HUES48 (cell line): ENCODE results near the gene FERMT2.
A peak's percentile ranks its signal among the peaks of the same experiment; 100 is the strongest.

Source experiments
- H3K27ac ChIP-seq: one replicate; pipeline ENCODE4 v1.7.0; 2013; ENCODE audit warnings: low read depth, low read length, inconsistent platforms
- H3K27me3 ChIP-seq: 2 replicates; pipeline ENCODE4 v1.6.1; 2013; ENCODE audit warnings: mild to moderate bottlenecking, low read length; ENCODE audit not compliant: control insufficient read depth, insufficient read depth
- H3K36me3 ChIP-seq: 2 replicates; pipeline ENCODE4 v1.6.1; 2013; ENCODE audit warnings: low read length; ENCODE audit not compliant: control insufficient read depth, insufficient read depth
- H3K4me1 ChIP-seq: 2 replicates; pipeline ENCODE4 v1.6.1; 2013; ENCODE audit warnings: mild to moderate bottlenecking, low read length; ENCODE audit not compliant: control insufficient read depth, insufficient read depth
- H3K4me3 ChIP-seq: 2 replicates; pipeline ENCODE4 v1.5.1; 2013; ENCODE audit warnings: mild to moderate bottlenecking, low read depth, low read length
- H3K9ac ChIP-seq: 2 replicates; pipeline ENCODE4 v1.6.1; 2013; ENCODE audit warnings: mild to moderate bottlenecking, low read depth, low read length, moderate library complexity
- H3K9me3 ChIP-seq: 2 replicates; pipeline ENCODE4 v1.6.1; 2013; ENCODE audit warnings: low read length; ENCODE audit not compliant: control insufficient read depth, insufficient read depth

Gene FERMT2

GRCh38 chr14:52950898-52951680 is at the start of gene FERMT2:
Gene FERMT2 (minus strand): TSS chr14:52951050. CDS start chr14:52950568, 482 bp downstream.
- peak within 1 kb of the TSS; percentile 89 for H3K4me3 ChIP-seq
- no peaks in the 10 kb centered on the region for H3K27me3 ChIP-seq
- peak within 1 kb of the TSS; percentile 100 for H3K27ac ChIP-seq
- H3K9ac ChIP-seq: peak within 1 kb of the TSS; percentile 96
- peaks cover 16% of the 10 kb centered on the region for H3K36me3 ChIP-seq
- H3K9me3 ChIP-seq: no peaks in the 10 kb centered on the region
- H3K4me1 ChIP-seq: peaks cover 50% of the 10 kb centered on the region

GRCh38 chr14:52998376-52999015 is 47.6 kb upstream of the FERMT2 start:
- no peak overlapping the region for H3K27ac ChIP-seq
- H3K9me3 ChIP-seq: no peaks in the 10 kb centered on the region
- no peak overlapping the region for H3K9ac ChIP-seq
- no peaks in the 10 kb centered on the region for H3K36me3 ChIP-seq
- no peaks in the 10 kb centered on the region for H3K27me3 ChIP-seq
- no peak overlapping the region for H3K4me3 ChIP-seq
- no peaks in the 10 kb centered on the region for H3K4me1 ChIP-seq

- H3K9me3 ChIP-seq: no peaks in the 10 kb centered on the region
- H3K27ac ChIP-seq: no peak overlapping the region
- H3K36me3 ChIP-seq: no peaks in the 10 kb centered on the region
- no peak overlapping the region for H3K4me3 ChIP-seq
- H3K4me1 ChIP-seq: no peaks in the 10 kb centered on the region
- H3K9ac ChIP-seq: no peak overlapping the region
- H3K27me3 ChIP-seq: no peaks in the 10 kb centered on the region
These were observed 45.6 kb upstream of the FERMT2 start for GRCh38 chr14:52996493-52996892.

- H3K9ac ChIP-seq: no peak overlapping the region
- no peaks in the 10 kb centered on the region for H3K4me1 ChIP-seq
- no peak overlapping the region for H3K4me3 ChIP-seq
- H3K27ac ChIP-seq: no peak overlapping the region
- H3K9me3 ChIP-seq: no peaks in the 10 kb centered on the region
- no peaks in the 10 kb centered on the region for H3K27me3 ChIP-seq
- H3K36me3 ChIP-seq: no peaks in the 10 kb centered on the region
These were observed 45.1 kb upstream of the FERMT2 start for GRCh38 chr14:52995998-52996397.

GRCh38 chr14:52992236-52992870 is 41.5 kb upstream of the FERMT2 start:
- Histone ChIP-seq H3K4me1 (no peaks in the 10 kb centered on the region), H3K27ac (no peak overlapping the region), H3K9me3 (no peaks in the 10 kb centered on the region), H3K36me3 (no peaks in the 10 kb centered on the region), H3K27me3 (no peaks in the 10 kb centered on the region), H3K9ac (no peak overlapping the region), H3K4me3 (no peak overlapping the region)

GRCh38 chr14:52988139-52988538 is 37.3 kb upstream of the FERMT2 start:
- no peaks in the 10 kb centered on the region for H3K9me3 ChIP-seq
- H3K4me3 ChIP-seq: no peak overlapping the region
- H3K36me3 ChIP-seq: no peaks in the 10 kb centered on the region
- no peaks in the 10 kb centered on the region for H3K4me1 ChIP-seq
- no peak overlapping the region for H3K27ac ChIP-seq
- H3K9ac ChIP-seq: no peak overlapping the region
- no peaks in the 10 kb centered on the region for H3K27me3 ChIP-seq

GRCh38 chr14:52987514-52987913 is 36.7 kb upstream of the FERMT2 start:
- Histone ChIP-seq H3K27ac (no peak overlapping the region), H3K27me3 (no peaks in the 10 kb centered on the region), H3K4me1 (no peaks in the 10 kb centered on the region), H3K9me3 (no peaks in the 10 kb centered on the region), H3K4me3 (no peak overlapping the region), H3K36me3 (no peaks in the 10 kb centered on the region), H3K9ac (no peak overlapping the region)

GRCh38 chr14:52987042-52987441 is 36.2 kb upstream of the FERMT2 start:
- no peaks in the 10 kb centered on the region for H3K9me3 ChIP-seq
- H3K4me1 ChIP-seq: no peaks in the 10 kb centered on the region
- H3K27me3 ChIP-seq: no peaks in the 10 kb centered on the region
- no peaks in the 10 kb centered on the region for H3K36me3 ChIP-seq
- no peak overlapping the region for H3K27ac ChIP-seq
- no peak overlapping the region for H3K9ac ChIP-seq
- no peak overlapping the region for H3K4me3 ChIP-seq

GRCh38 chr14:52977798-52978197 is 26.9 kb upstream of the FERMT2 start:
- Histone ChIP-seq H3K27me3 (no peaks in the 10 kb centered on the region), H3K4me1 (no peaks in the 10 kb centered on the region), H3K9ac (no peak overlapping the region), H3K36me3 (no peaks in the 10 kb centered on the region), H3K9me3 (no peaks in the 10 kb centered on the region), H3K27ac (no peak overlapping the region), H3K4me3 (no peak overlapping the region)

GRCh38 chr14:52974406-52974805 is 23.6 kb upstream of the FERMT2 start:
- Histone ChIP-seq H3K36me3 (no peaks in the 10 kb centered on the region), H3K4me1 (no peaks in the 10 kb centered on the region), H3K9me3 (no peaks in the 10 kb centered on the region), H3K4me3 (no peak overlapping the region), H3K9ac (no peak overlapping the region), H3K27ac (no peak overlapping the region), H3K27me3 (no peaks in the 10 kb centered on the region)

GRCh38 chr14:52961060-52961639 is 10.3 kb upstream of the FERMT2 start:
- H3K27ac ChIP-seq: no peak overlapping the region
- H3K9ac ChIP-seq: no peak overlapping the region
- H3K36me3 ChIP-seq: no peaks in the 10 kb centered on the region
- peaks cover 11% of the 10 kb centered on the region for H3K4me1 ChIP-seq
- no peaks in the 10 kb centered on the region for H3K9me3 ChIP-seq
- no peaks in the 10 kb centered on the region for H3K27me3 ChIP-seq
- H3K4me3 ChIP-seq: no peak overlapping the region
